Stimulated activated CD8-positive, alpha-beta memory T cell treated with anti-CD3 and anti-CD28 coated beads, Interleukin-2, amount 100 ng/mL, for 1 hour (primary cell): ENCODE data around the gene PPIL4.

Source experiments
- DNase-seq, 2 donors: peaks; one replicate each; pipeline ENCODE4 v3.0.0-alpha.2; 2020; ENCODE audit warnings: low read depth in 2 of 2

Gene PPIL4

GRCh38 chr6:149545754-149546471, at the start of gene PPIL4:
Gene PPIL4 (minus strand): TSS chr6:149546043. CDS start chr6:149546005, 38 bp downstream.
- peak; percentile 95 for DNase-seq

GRCh38 chr6:149593408-149593807, 47.6 kb upstream of the PPIL4 start:
- DNase-seq: no peak

GRCh38 chr6:149592983-149593382, 47.1 kb upstream of the PPIL4 start:
- DNase-seq: no peak

- no peak for DNase-seq
Measured at GRCh38 chr6:149586149-149586548, 40.3 kb upstream of the PPIL4 start.

GRCh38 chr6:149581349-149581748, 35.5 kb upstream of the PPIL4 start:
- no peak for DNase-seq

GRCh38 chr6:149580880-149581279, 35.0 kb upstream of the PPIL4 start:
- no peak for DNase-seq

- DNase-seq: no peak
Measured at GRCh38 chr6:149567945-149568585, 22.2 kb upstream of the PPIL4 start.

GRCh38 chr6:149567194-149567586, 21.3 kb upstream of the PPIL4 start:
- no peak for DNase-seq

- peak; percentile 15 to 23 for DNase-seq
Measured at GRCh38 chr6:149566410-149567193, 20.8 kb upstream of the PPIL4 start.

GRCh38 chr6:149565527-149566409, 19.9 kb upstream of the PPIL4 start, which contains the start of gene GINM1:
Gene GINM1 (plus strand): TSS chr6:149566375. CDS start chr6:149566415, 40 bp downstream.
- DNase-seq: peak; percentile 92 to 93

GRCh38 chr6:149563928-149564325, 18.1 kb upstream of the PPIL4 start:
- no peak for DNase-seq

- DNase-seq: no peak
Measured at GRCh38 chr6:149563203-149563927, 17.5 kb upstream of the PPIL4 start.

- DNase-seq: no peak
Measured at GRCh38 chr6:149560736-149561135, 14.9 kb upstream of the PPIL4 start.

- DNase-seq: no peak
Measured at GRCh38 chr6:149559389-149559788, 13.5 kb upstream of the PPIL4 start.

GRCh38 chr6:149558029-149558428, 12.2 kb upstream of the PPIL4 start:
- no peak for DNase-seq

- DNase-seq: no peak
Measured at GRCh38 chr6:149551920-149552319, 6.1 kb upstream of the PPIL4 start.

GRCh38 chr6:149545258-149545753, 537 bp downstream of the PPIL4 start:
- peak; percentile 7 to 29 for DNase-seq

GRCh38 chr6:149544646-149545257, 1.1 kb downstream of the PPIL4 start:
- DNase-seq: no peak

- no peak for DNase-seq
Measured at GRCh38 chr6:149541139-149541538, 4.7 kb downstream of the PPIL4 start.

- DNase-seq: no peak
Measured at GRCh38 chr6:149534742-149535141, 11.1 kb downstream of the PPIL4 start.
